Neutrophil (primary cell): ENCODE measurements around the gene WWP2.

Experiments used
- H3K27ac ChIP-seq: fragments of 200-600 bp; sonication (generic); 2 replicates; pipeline ENCODE4 v1.5.1; 2016; ENCODE audit warnings: mild to moderate bottlenecking, moderate library complexity
- H3K27me3 ChIP-seq: fragments of 200-600 bp; sonication (generic); 2 replicates; pipeline ENCODE4 v1.6.0; 2016; ENCODE audit warnings: mild to moderate bottlenecking
- H3K36me3 ChIP-seq: fragments of 200-600 bp; sonication (generic); 2 replicates; pipeline ENCODE4 v1.5.1; 2017
- H3K4me1 ChIP-seq, 2 experiments: fragments of 200-600 bp in 1 of 2; sonication (generic) in 1 of 2; 1 replicate in 1 of 2; 2 replicates in 1 of 2; pipeline versions ENCODE4 v1.5.1 to v1.6.1; 2013 to 2016; ENCODE audit warnings: low read depth in 1 of 2, low read length in 1 of 2, mild to moderate bottlenecking in 1 of 2, moderate library complexity in 1 of 2; ENCODE audit not compliant: control insufficient read depth in 1 of 2, insufficient read depth in 1 of 2
- H3K4me3 ChIP-seq, 2 experiments: fragments of 200-600 bp in 1 of 2; sonication (generic) in 1 of 2; 1 replicate in 1 of 2; 2 replicates in 1 of 2; pipeline ENCODE4 v1.5.1; 2013 to 2016; ENCODE audit warnings: low read depth in 1 of 2, low read length in 1 of 2, mild to moderate bottlenecking in 1 of 2, moderate library complexity in 1 of 2
- H3K9me3 ChIP-seq: fragments of 200-600 bp; sonication (generic); 2 replicates; pipeline ENCODE4 v1.5.1; 2016
- CTCF ChIP-seq: fragments of 200-600 bp; sonication (generic); IDR thresholded peaks from 2 replicates; pipeline ENCODE4 v1.5.1; 2016; ENCODE audit warnings: antibody characterized with exemption

The WWP2 gene

DNA sequence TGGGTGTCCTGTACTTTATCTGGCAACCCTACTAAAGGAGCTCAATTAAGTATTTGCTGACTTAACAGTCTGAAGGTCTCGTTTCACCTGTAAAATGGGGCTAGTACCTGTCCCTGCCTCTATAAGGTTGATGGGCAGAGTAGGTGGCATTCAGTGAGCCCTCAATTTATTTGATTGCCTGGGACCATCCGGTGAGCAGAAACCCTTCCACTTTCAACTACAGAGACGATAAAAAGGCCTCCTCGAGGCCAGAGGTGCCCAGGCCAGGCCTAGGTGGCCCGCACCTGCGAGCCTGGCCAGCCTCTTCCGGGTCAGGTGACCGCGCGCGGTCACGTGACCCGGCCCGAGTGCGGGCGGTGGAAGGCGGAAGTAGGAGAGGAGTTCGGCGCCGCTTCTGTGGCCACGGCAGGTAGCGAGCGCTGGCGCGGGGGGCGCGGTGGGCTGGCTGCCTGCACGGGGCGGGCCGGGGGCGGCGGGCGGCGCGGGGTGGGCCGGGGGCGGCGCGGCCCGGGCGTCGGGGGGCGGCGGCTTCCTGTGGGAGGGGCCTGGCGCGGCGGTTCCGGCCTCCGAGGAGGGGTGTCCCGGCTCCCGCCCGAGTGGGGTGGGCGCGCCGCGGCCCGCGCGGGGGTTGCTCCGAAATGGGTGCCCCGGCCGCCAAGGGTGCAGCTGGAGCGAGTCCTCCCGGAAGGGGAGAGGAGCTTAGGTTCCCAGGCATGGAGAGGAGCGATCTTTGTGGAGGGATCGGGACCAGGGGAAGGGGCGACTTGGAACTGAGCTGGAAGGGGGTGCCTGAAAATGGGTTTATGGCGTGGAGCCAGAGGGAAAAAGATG is at the start of gene WWP2:
Gene WWP2, plus strand, starts transcription at position 350 of the 831 bp plus-strand sequence. CDS start 24,679 bp downstream, outside the sequence.
- no peaks in the 10 kb centered on the region for H3K27me3 ChIP-seq
- peaks cover 20 to 28% of the 10 kb centered on the region in 2 experiments for H3K4me1 ChIP-seq
- peaks cover 9% of the 10 kb centered on the region for H3K36me3 ChIP-seq
- no peaks in the 10 kb centered on the region for H3K9me3 ChIP-seq
- peak within 1 kb of the TSS; percentile 83 to 98 for H3K4me3 ChIP-seq
- H3K27ac ChIP-seq, result peak within 1 kb of the TSS; percentile 96
- TF ChIP-seq CTCF, result peak; percentile 5

DNA sequence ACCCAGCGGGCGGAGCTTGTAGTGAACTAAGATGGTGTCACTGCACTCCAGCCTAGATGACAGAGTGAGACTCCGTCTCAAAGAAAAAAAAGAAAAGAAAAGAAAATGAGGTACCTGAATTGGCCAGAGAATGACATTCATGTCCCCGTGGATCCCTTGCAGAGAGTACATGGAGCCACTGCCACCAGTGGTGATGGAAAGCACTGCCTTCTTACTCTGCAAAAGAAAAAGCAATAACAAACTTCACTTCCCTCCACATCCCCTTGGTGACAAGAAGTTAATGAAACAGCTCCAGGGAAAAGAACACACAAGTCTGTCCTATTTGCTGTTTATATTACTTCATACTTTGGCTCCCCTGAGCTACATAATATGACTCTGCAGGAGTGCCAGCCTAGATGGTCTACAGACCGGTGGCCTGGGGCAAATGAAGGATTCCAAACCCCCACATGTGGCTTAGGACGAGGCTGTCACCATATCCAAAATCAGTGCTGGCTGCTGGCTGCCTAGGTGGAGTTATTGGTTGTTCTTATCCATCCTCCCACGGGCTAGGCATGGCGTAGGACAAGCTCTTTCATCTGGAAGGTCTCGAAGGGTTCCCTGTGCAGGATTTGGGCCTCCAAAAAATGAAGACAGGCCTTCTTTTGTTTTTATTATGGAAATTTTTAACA is 49.1 kb upstream of the WWP2 start:
- H3K36me3 ChIP-seq, result peaks cover 6% of the 10 kb centered on the region
- no peaks in the 10 kb centered on the region for H3K9me3 ChIP-seq
- TF ChIP-seq CTCF, result no peak
- H3K4me3 ChIP-seq, result no peak overlapping the region
- H3K27ac ChIP-seq, result no peak overlapping the region
- H3K27me3 ChIP-seq, result no peaks in the 10 kb centered on the region
- no peaks in the 10 kb centered on the region for H3K4me1 ChIP-seq

DNA sequence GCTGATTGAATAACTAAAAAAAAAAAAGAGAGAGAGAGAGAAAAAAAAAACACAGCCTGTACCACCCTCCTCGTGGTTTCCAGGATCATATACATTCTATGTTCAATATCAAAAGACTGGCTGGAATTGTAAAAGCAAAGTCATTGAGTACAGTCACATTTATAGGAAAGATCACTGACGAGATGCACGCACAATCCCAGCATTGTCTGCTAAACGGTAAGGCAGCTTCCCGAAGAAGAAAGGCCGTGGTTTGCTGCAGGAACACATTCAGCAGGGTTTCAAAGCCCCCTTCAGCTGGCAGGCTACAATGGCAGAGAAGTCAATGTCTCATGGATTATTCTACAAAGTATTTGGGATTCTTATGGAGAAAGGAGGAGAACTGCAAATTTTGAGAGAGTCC is 45.1 kb upstream of the WWP2 start:
- no peaks in the 10 kb centered on the region for H3K36me3 ChIP-seq
- no peaks in the 10 kb centered on the region for H3K9me3 ChIP-seq
- H3K27me3 ChIP-seq, result no peaks in the 10 kb centered on the region
- no peaks in the 10 kb centered on the region for H3K4me1 ChIP-seq
- H3K27ac ChIP-seq, result no peak overlapping the region
- no peak for TF ChIP-seq CTCF
- no peak overlapping the region for H3K4me3 ChIP-seq

DNA sequence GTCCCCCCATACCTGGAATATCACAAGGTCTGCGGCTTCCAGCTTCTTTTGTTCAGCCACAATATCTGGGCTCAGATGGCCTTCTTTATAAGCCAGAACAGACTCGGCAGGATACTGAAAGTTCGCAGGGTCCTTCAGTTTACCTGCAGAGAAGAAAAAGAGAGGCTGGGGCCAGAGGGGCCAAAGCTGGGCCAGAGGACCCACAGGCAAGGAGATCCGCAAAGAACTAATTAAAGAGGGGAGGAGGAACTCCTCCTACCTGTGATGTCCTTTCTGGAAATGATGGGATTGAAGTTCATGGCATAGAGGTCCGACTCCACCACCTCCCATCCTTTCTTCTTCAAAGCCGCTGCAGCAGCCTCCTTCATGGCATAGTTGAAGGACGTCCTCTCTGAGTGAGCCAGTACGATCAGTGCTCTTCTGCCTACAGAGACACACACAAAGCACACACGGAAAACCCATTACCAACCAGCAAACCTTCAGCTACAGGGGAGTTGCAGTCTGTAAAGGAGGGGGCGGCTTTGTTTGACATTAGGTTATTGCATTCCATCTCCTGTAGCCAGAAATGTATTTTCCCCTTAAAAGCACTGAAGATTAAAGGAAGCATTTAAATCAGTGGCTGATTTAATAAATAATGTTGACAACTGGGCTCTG is 43.9 kb upstream of the WWP2 start:
- no peaks in the 10 kb centered on the region for H3K4me1 ChIP-seq
- no peak overlapping the region for H3K4me3 ChIP-seq
- TF ChIP-seq CTCF, result no peak
- no peaks in the 10 kb centered on the region for H3K27me3 ChIP-seq
- no peaks in the 10 kb centered on the region for H3K9me3 ChIP-seq
- H3K36me3 ChIP-seq, result no peaks in the 10 kb centered on the region
- H3K27ac ChIP-seq, result no peak overlapping the region

DNA sequence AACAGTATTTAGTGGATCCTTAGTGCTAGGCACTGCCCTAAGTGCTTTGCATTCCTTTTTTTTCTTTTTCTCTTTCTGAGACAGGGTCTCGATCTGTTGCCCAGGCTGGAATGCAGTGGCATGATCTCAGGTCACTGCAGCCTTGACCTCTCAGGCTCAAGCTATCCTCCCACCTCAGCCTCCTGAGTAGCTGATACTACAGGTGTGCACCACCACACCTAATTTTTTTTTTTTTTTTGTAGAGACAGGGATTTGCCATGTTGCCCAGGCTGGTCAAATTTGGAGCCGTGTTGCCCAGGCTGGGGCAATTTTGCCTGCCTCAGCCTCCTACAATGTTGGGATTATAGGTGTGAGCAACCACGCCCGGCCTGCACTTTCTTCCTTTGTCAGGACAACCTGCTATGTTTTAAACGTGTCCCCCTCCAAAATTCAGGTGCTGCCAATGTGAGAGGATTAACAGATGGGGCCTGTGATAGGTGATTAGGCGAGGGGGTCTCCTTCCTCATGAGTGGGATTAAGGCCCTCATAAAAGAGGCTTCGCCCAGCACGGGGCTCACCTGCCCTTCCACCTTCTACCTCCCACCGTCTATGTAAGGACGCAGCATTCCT is 41.2 kb upstream of the WWP2 start:
- H3K9me3 ChIP-seq, result no peaks in the 10 kb centered on the region
- TF ChIP-seq CTCF, result no peak
- H3K36me3 ChIP-seq, result no peaks in the 10 kb centered on the region
- H3K27me3 ChIP-seq, result peaks cover 24% of the 10 kb centered on the region
- H3K27ac ChIP-seq, result no peak overlapping the region
- no peak overlapping the region for H3K4me3 ChIP-seq
- H3K4me1 ChIP-seq, result peaks cover 9% of the 10 kb centered on the region in 2 experiments
